NCI-H2081 treated with DMSO at 0.1 percent for 48 hours (cell line): ENCODE measurements around the gene EFNA3.
"Not testable (repeated sequence)": the region's sequence is repeated elsewhere in the genome, so short reads cannot be mapped to it uniquely, and the experiment has no call there.

Source experiments
- DNase-seq: peaks from one replicate; lab custom pipeline; 2025; lab: John Stamatoyannopoulos, UW

EFNA3 gene

GRCh38 chr1:155110826-155111225 lies 32.2 kb downstream of the EFNA3 start:
- DNase-seq: no peak

GRCh38 chr1:155113450-155113980 lies 34.9 kb downstream of the EFNA3 start:
- DNase-seq: no peak

- no peak for DNase-seq
Measured at GRCh38 chr1:155116113-155116764, 37.6 kb downstream of the EFNA3 start.

- no peak for DNase-seq
Measured at GRCh38 chr1:155117610-155118009, 39.0 kb downstream of the EFNA3 start.

GRCh38 chr1:155118090-155118489 lies 39.5 kb downstream of the EFNA3 start:
- not testable (repeated sequence) for DNase-seq

- no peak for DNase-seq
Measured at GRCh38 chr1:155120253-155120652, 41.6 kb downstream of the EFNA3 start.

GRCh38 chr1:155121249-155121648 lies 42.6 kb downstream of the EFNA3 start:
- no peak for DNase-seq

GRCh38 chr1:155122308-155122707 lies 43.7 kb downstream of the EFNA3 start:
- no peak for DNase-seq

- DNase-seq: no peak
Measured at GRCh38 chr1:155123801-155124200, 45.2 kb downstream of the EFNA3 start.

- no peak for DNase-seq
Measured at GRCh38 chr1:155124503-155125463, 46.1 kb downstream of the EFNA3 start.

GRCh38 chr1:155125511-155125945 lies 46.9 kb downstream of the EFNA3 start:
- no peak for DNase-seq

GRCh38 chr1:155125946-155126555 lies 47.4 kb downstream of the EFNA3 start:
- no peak for DNase-seq

GRCh38 chr1:155126556-155127104 lies 48.0 kb downstream of the EFNA3 start:
- DNase-seq: no peak

- DNase-seq: no peak
Measured at GRCh38 chr1:155127105-155127966, 48.7 kb downstream of the EFNA3 start, which contains the start of gene EFNA1. Gene EFNA1, plus strand, starts transcription at chr1:155127876. Its CDS starts 102 bp downstream, at chr1:155127978.

GRCh38 chr1:155127967-155128754 lies 49.5 kb downstream of the EFNA3 start:
- no peak for DNase-seq

GRCh38 chr1:155128755-155129473 lies 50.3 kb downstream of the EFNA3 start:
- DNase-seq: no peak

GRCh38 chr1:155130272-155131006 lies 51.8 kb downstream of the EFNA3 start:
- DNase-seq: no peak

- DNase-seq: no peak
Measured at GRCh38 chr1:155131285-155131684, 52.6 kb downstream of the EFNA3 start.

- no peak for DNase-seq
Measured at GRCh38 chr1:155131856-155132255, 53.2 kb downstream of the EFNA3 start.
